ENCODE measurements around the gene PPARG. TPM values are rescaled to one million over a fixed set of nuclear protein-coding genes. Genes with fewer than 3 reads are reported as not detected.

PPARG gene
- total RNA-seq, 1 donor from 2014 or later, result 128 TPM

DNA sequence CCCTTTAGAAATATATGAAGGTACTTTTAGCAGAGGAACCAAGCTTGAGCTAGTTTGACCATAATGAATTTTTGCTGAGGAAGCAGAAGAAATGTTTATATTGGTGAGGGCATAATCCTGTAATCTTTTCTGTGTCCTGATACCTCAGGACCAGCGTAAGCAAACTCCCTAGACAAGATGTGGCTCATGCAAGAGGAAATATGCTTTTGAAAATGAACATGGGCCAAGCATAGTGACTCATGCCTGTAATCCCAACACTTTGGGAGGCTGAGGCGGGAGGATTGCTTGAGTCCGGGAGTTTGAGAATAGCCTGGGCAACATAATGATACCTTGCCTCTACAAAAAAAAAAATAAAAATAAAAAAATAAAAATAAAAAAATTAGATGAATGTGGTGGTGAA, 78.5 kb downstream of the PPARG start:
- Histone ChIP-seq H3K27me3 (ENCODE audit: low read depth) (no peaks in the 10 kb centered on the region), H3K4me3 (no peak overlapping the region), H3K4me1 (peaks cover 23% of the 10 kb centered on the region), H3K27ac (no peak overlapping the region), H3K36me3 (no peaks in the 10 kb centered on the region), H3K9me3 (no peaks in the 10 kb centered on the region)
- ATAC-seq (no peak), DNase-seq (no peak)
- intact Hi-C loops (cut with DNase I), result no loop called here
- TF ChIP-seq, protein P1, sequence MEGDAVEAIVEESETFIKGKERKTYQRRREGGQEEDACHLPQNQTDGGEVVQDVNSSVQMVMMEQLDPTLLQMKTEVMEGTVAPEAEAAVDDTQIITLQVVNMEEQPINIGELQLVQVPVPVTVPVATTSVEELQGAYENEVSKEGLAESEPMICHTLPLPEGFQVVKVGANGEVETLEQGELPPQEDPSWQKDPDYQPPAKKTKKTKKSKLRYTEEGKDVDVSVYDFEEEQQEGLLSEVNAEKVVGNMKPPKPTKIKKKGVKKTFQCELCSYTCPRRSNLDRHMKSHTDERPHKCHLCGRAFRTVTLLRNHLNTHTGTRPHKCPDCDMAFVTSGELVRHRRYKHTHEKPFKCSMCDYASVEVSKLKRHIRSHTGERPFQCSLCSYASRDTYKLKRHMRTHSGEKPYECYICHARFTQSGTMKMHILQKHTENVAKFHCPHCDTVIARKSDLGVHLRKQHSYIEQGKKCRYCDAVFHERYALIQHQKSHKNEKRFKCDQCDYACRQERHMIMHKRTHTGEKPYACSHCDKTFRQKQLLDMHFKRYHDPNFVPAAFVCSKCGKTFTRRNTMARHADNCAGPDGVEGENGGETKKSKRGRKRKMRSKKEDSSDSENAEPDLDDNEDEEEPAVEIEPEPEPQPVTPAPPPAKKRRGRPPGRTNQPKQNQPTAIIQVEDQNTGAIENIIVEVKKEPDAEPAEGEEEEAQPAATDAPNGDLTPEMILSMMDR (IDR thresholded peaks at IDR 0.05), result no peak

DNA sequence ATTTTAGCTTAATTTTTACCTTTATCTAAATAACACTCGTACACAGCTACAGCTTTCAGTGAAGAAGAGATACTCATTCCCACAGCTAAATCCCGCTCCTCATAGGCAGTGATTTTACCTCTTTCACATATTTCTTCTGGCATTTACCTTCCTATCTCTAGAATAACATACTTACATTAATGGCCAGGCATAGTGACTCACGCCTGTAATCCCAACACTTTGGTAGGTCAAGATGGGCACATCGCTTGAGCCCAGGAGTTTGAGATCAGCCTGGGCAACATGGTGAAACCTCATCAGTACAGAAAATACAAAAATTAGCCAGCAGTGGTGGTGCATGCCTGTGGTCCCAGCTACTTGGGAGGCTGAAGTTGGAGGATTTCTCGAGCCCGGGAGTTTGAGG, 80.2 kb downstream of the PPARG start:
- intact Hi-C loops (cut with DNase I), result no loop called here
- Histone ChIP-seq H3K27me3 (ENCODE audit: low read depth) (no peaks in the 10 kb centered on the region), H3K4me1 (peaks cover 12% of the 10 kb centered on the region), H3K27ac (no peak overlapping the region), H3K4me3 (no peak overlapping the region), H3K9me3 (no peaks in the 10 kb centered on the region), H3K36me3 (no peaks in the 10 kb centered on the region)
- TF ChIP-seq, protein P1 (IDR thresholded peaks at IDR 0.05), result no peak
- DNase-seq (no peak), ATAC-seq (no peak)

DNA sequence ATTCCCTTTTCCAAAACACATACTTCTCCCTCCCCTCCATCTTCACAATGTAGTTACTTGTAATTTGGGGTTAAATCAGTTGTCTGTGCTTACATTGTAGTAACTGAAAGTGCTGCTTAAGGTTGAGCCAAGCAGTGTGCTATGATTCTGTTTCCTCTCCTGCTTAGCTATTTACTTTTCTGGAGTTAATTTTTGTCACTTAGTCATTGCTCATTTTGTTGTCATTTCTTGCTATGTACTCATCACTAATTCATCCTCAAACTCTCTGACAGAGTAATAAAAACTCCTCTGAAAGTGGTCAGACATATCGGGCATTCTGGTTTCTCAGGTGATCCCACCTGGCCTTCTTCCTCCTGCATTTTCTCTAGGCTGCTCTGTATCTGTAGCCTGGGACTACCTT, 80.7 kb downstream of the PPARG start:
- no peaks in the 10 kb centered on the region for H3K9me3 ChIP-seq
- H3K4me3 ChIP-seq, result no peak overlapping the region
- no peaks in the 10 kb centered on the region for H3K36me3 ChIP-seq
- H3K27ac ChIP-seq, result no peak overlapping the region
- H3K27me3 ChIP-seq (ENCODE audit: low read depth), result no peaks in the 10 kb centered on the region
- TF ChIP-seq, protein P1 (IDR thresholded peaks at IDR 0.05), result no peak
- DNase-seq (no peak), ATAC-seq (no peak)
- intact Hi-C loops (cut with DNase I), result no loop called here
- H3K4me1 ChIP-seq, result peaks cover 12% of the 10 kb centered on the region

DNA sequence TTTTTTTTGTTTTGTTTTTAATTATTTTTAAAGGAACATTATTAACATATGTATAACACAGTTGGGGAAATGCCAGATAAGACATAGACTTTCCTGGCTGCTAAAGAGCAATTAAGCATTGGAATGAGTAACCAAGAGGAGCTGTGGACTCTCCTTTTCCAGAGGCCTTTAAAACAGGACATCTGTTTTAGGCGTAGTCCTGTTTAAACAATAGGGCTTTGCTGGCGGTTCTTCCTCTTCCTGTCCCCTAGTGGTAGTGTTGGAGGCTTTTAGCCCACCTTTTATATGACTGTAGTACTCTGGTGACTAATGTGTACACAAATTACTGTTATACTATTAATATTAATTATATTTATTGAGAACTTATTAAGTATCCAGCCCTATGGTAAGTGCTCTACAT, 81.9 kb downstream of the PPARG start:
- H3K27ac ChIP-seq, result no peak overlapping the region
- intact Hi-C loops (cut with DNase I), result no loop called here
- ATAC-seq (peak in 1 of 2 donors; percentile 59), DNase-seq (no peak)
- H3K36me3 ChIP-seq, result no peaks in the 10 kb centered on the region
- H3K4me1 ChIP-seq, result peaks cover 12% of the 10 kb centered on the region
- H3K9me3 ChIP-seq, result no peaks in the 10 kb centered on the region
- TF ChIP-seq, protein P1 (IDR thresholded peaks at IDR 0.05), result no peak
- no peaks in the 10 kb centered on the region for H3K27me3 ChIP-seq (ENCODE audit: low read depth)
- H3K4me3 ChIP-seq, result no peak overlapping the region

DNA sequence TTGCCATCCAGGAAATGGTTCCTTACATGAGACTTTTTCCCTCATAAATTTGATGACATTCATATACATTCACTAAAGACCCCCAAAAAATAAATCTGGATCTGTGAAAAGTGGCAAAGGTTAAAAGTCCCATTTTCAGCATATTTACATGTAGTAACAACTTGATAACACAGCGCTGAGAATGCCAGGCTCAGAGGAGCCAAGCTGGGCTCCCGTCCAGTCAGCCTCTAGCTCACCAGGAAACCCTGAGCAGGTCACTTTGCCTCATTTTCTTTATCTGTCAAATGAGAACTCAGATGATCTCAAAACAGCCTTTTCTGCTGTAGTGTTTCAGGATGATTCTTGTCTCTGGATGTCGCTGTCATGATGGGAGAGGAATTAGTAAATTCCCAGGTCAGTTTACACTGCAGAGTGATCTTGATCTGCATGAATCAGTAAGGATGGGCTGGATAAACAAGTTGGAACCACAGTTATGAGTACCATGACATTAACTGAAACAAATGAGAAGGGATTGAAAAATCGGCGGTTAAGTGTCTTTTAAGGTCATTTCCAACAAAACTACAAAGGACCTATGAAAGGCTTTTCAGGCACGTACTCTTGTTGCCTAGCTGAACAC, 82.8 kb downstream of the PPARG start:
- no peak overlapping the region for H3K27ac ChIP-seq
- H3K36me3 ChIP-seq, result no peaks in the 10 kb centered on the region
- intact Hi-C loops (cut with DNase I), result no loop called here
- ATAC-seq, result no peak
- DNase-seq, result no peak
- no peak overlapping the region for H3K4me3 ChIP-seq
- H3K27me3 ChIP-seq (ENCODE audit: low read depth), result no peaks in the 10 kb centered on the region
- H3K9me3 ChIP-seq, result no peaks in the 10 kb centered on the region
- peaks cover 12% of the 10 kb centered on the region for H3K4me1 ChIP-seq
- TF ChIP-seq, protein P1 (IDR thresholded peaks at IDR 0.05), result no peak

Data from lower lobe of right lung (tissue), 2 donors.